ENCODE results near the gene UBE2M.
A peak's percentile ranks its signal among the peaks of the same experiment; 100 is the strongest.
"Not testable (repeated sequence)": the region's sequence is repeated elsewhere in the genome, so short reads cannot be mapped to it uniquely, and the experiment has no call there.

The UBE2M gene

GRCh38 chr19:58558066-58558622 is at the start of gene UBE2M:
Gene UBE2M (minus strand): TSS chr19:58558611. CDS start chr19:58558381, 230 bp downstream.
- peak in 1 of 3 experiments; percentile 55 for DNase-seq (ENCODE audit: low read depth in 3 of 3)

DNA sequence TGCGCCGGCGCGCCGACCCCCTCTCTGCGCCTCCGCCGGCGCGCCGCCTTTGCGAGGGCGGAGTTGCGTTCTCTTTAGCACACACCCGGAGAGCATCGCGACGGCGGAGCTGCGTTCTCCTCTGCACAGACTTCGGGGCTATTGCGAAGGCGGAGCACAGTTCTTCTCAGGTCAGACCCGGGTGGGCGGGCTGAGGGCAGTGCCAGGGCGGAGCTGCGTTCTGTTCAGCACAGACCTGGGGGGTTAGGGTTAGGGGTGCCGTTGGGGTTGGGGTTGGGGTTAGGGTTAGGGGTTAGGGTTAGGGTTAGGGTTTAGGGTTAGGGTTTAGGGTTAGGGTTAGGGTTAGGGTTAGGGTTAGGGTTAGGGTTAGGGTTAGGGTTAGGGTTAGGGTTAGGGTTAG is 48.8 kb upstream of the UBE2M start:
- DNase-seq (ENCODE audit: low read depth in 3 of 3): not testable (repeated sequence)

- not testable (repeated sequence) for DNase-seq (ENCODE audit: low read depth in 3 of 3)
Measured at GRCh38 chr19:58606251-58606896, 48.0 kb upstream of the UBE2M start.

- DNase-seq (ENCODE audit: low read depth in 3 of 3): no peak
Measured at GRCh38 chr19:58586133-58586765, 27.8 kb upstream of the UBE2M start.

- no peak for DNase-seq (ENCODE audit: low read depth in 3 of 3)
Measured at GRCh38 chr19:58585442-58586132, 27.2 kb upstream of the UBE2M start.

DNA sequence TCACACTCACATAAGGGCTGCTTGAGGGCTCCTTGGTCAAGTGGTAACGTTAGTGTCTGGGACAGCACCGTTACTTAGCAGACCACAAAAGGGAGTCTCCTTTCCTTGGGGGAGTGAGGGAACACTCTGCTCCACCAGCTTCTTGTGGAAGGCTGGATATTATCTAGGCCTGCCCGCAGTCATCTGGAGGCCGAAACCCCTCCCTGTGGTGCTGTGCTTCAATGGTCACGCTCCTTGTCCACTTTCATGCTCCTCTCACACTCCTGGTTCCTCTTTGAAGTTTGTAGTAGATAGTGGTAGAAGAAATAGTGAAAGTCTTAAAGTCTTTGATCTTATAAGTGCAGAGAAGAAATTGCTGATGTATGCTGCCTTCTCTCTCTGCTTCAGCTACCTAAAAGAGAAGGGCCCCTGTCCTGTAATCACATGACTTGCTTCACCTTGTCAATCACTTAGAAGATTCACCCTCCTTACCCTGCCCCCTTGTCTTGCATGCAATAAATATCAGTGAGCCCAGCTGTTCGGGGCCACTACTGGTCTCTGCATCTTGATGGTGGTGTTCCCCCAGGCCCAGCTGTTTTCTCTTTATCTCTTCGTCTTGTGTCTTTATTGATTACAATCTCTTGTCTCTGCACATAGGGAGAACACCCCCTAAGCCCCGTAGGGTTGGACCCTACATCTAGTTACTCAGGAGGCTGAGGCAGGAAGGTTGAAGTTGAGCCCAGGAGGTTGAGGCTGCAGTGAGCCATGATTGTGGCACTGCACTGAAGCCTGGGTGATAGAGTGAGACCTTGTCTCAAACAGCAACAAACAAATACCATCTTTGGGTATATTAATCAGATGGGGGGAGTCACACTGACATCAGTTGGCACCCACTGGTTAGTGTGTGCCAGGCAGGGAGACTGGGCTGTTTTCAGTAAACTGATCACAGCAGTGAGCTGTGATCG is 26.4 kb upstream of the UBE2M start:
- no peak for DNase-seq (ENCODE audit: low read depth in 3 of 3)

GRCh38 chr19:58582985-58583384 is 24.6 kb upstream of the UBE2M start:
- DNase-seq (ENCODE audit: low read depth in 3 of 3): no peak

GRCh38 chr19:58581227-58582141 is 23.1 kb upstream of the UBE2M start:
- DNase-seq (ENCODE audit: low read depth in 3 of 3): peak; percentile 80 to 90 (median 80)

DNA sequence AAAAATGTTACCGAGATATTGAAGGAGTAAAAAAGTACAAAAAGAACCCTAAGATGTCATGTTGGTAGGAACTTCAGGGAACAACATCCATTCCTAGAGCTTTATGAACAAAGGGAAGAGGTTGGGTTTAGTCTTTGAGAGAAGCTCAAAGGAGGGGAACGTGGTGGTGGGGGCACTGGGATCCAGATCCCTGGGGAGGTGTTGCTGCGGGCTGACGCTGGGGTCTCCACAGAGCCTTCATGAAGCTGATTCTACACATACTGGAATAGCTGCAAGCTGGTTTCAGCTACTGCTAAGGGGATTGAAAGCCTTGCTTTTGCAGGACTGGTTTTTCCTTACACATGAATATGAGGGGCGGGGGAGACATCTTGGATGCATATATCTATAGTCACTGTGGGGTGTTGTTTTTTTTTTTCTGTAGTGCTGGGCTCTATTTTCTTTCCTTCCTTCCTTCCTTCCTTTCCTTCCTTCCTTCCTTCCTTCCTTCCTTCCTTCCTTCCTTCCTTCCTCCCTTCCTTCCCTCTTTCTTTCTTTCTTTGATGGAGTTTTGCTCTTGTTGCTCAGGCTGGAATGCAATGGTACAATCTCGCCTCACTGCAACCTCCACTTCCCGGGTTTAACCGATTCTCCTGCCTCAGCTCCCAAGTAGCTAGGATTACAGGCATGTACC is 21.2 kb upstream of the UBE2M start:
- DNase-seq (ENCODE audit: low read depth in 3 of 3): no peak

DNA sequence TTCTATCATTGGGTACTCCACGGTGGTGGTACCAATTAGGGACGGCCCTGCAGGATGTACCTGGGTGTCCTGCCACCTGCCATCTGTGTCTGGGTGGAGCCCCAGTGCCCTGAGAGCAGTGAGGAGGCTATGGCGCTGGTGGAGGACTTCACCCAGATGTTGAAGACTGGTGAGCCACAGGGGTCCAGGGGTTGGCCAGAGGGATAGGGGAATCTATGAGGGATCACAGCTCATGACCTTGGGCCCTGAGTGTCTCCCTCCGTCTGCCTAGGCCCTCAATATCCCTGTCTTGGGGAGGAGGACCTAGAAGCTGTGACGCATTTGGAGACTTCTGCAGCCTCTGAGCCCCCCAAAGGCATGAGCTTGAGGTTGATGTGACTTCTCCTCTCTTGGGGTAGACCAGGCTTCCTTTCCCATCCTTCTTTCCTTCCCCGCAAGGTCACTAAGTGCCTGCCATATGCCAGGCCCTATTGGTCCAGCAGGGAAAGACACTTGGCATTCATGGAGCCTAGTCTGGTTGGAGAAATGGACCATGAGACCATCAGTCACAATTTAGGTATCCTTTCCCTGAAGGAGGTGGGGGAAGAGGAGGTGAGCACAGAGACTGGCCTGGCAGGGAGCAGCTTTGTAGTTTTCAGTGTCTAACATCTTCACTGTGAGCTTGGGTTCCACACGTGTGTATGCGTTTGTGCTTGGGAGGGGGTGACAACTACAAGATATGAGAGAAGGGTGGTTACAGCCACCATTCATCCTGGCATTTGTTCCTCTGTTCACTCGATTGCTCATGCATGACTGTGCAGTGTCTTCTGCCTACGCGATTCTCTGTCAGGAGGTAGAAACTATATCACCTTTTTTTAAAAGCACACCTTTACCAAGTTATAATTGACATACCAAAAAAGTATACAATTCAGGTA is 19.9 kb upstream of the UBE2M start:
- DNase-seq (ENCODE audit: low read depth in 3 of 3): no peak

DNA sequence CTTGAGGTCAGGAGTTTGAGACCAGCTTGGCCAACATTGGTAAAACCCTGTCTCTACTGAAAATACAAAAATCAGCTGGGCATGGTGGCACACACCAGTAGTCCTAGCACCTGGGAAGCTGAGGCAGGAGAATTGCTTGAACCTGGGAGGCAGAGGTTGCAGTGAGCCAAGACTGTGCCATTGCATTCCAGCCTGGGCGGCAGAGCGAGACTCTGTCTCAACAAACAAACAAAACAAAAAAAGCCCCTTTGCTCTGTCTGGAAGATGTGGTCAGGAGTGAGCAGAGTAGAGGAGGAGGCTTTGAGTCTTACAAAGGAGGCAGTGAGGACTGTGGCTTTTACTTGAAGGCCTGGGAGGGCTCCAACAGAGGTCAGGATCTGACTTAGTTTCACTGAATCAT is 19.2 kb upstream of the UBE2M start:
- not testable (repeated sequence) for DNase-seq (ENCODE audit: low read depth in 3 of 3)

DNA sequence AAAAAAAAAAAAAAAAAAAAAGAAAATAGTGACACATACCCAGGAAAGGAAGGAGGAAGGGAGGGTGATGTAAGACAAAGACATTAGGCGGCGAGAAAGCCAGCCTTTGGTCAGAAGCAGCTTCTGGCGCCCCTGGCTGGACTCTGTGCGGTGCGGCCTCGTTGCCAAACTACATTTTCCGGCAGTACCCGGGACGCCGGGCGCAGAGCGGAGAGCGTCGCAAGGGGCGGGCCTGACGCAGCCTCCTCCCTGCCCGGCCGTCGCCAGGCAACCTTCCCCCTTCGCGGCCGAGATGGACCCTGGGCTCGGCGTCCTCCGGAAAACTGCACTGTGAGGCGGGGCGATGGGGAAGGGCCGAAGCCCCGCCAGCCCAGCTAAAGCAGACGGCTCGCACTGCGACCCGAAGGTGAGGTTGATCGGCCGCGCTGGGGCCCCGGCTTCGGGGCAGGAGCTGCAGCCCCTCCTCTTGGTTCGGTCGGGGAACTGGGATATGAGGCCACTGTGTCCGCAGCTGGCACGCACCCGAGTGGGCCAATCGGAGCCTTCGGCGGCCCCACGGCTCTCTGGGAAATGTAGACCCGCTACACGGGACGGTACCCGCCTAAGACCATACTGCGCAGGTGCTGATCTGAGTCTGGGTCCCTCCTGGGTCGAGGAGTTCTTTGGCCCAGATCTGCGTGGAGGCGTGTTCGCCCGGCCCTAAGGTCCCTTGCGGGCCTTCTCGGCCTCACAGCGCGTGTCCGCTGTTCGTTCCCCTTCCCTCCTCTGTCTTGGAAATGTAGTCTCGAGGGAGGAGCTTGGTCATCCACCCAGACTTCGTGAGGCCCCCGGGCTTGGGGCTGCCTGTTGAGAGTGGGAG is 17.0 kb upstream of the UBE2M start:
- peak in 2 of 3 experiments; percentile 57 to 83 for DNase-seq (ENCODE audit: low read depth in 3 of 3)

- DNase-seq (ENCODE audit: low read depth in 3 of 3): no peak
Measured at GRCh38 chr19:58573658-58574164, 15.3 kb upstream of the UBE2M start.

GRCh38 chr19:58572818-58573657 is 14.6 kb upstream of the UBE2M start, which contains the start of gene MZF1:
Gene MZF1 (minus strand): TSS chr19:58573335. CDS start chr19:58571389, 1,946 bp downstream.
- peak; percentile 98 to 99 (median 99) for DNase-seq (ENCODE audit: low read depth in 3 of 3)

DNA sequence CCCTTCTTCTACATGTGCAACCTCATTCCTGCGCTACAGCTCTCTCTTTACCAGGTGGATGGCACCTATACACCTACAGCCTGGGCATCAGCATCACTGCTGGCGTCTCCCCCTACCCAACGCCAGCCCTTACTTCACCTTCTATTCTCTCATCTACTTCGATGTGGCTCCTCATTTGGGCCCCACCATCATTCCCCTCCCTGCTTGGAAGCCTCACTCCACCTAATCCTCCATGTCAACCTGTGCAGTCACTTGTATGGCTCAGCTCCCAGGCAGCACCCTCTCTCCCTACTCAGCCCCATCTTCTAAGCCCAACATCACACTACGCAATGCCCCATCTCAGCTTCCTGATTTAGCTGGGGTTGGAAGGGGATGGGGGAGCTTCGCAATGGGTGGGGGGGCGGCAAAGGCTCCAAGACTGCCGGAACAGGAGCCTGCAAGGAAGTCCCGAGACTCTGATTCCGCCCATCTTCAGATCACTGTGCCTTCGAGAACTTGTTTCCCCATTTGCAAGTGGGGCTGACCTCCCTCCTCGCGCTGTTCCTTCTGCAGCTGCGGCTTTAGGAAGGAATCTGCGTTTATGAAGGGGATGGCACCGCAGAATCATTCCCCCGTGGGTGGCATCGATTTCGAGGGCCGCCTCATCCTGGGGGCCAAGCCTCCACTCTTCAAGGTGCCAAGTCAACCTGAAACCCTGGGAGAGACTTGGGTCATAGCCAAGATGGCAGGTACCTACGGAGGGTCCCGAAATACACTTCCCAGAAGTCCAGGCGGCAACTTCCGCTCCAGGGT is 13.8 kb upstream of the UBE2M start:
- DNase-seq (ENCODE audit: low read depth in 3 of 3): no peak

- no peak for DNase-seq (ENCODE audit: low read depth in 3 of 3)
Measured at GRCh38 chr19:58571575-58571947, 13.2 kb upstream of the UBE2M start.
